HG02970 (cell line): ENCODE measurements around the gene TOP3A.

Experiments used
- ATAC-seq: cut with Tn5 transposase; IDR thresholded peaks from one replicate; pipeline ENCODE4 v1.9.1; 2021; ENCODE audit warnings: mild to moderate bottlenecking, moderate library complexity, moderate number of reproducible peaks; ENCODE audit not compliant: unreplicated experiment, low FRiP score

Gene TOP3A

DNA sequence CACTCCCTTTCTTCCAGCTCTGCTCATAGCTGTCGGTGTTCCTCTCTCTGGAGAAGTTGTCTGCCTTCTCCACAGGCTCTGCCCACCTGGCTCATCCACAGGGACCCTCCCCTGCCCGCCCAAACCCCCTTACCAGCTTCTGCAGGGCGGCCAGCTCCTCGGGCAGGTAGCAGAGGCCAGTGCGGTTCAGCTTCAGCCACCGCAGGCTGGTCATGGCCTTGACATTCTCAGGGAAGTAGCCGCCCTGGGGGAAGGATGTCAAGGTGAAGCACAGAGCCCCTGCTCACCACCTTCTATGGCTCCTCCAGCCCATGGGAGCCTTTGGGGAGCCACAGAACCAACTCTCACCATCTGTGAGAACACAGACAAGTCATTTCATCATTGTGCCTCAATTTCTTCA lies 58.0 kb downstream of the TOP3A start:
- ATAC-seq = no peak

DNA sequence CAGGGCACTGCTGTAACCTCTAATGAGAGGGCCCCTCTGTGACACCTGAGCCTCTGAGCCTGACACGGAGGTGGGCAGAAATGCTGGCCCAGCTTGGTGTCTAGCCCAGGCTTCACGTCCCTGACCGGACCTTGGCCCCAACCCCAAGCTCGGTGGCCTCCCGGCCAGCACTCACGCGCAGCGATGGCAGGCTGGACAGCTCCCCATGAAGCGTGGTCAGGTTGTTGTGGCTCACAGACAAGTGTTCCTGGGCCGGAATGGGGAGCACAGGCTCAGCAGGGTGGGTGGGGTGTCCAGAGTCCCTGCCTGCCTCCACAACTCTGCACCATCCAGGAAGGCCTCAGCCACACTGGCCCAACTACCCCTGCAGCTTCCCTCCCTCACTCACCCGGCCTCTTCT lies 58.4 kb downstream of the TOP3A start:
- ATAC-seq = no peak

DNA sequence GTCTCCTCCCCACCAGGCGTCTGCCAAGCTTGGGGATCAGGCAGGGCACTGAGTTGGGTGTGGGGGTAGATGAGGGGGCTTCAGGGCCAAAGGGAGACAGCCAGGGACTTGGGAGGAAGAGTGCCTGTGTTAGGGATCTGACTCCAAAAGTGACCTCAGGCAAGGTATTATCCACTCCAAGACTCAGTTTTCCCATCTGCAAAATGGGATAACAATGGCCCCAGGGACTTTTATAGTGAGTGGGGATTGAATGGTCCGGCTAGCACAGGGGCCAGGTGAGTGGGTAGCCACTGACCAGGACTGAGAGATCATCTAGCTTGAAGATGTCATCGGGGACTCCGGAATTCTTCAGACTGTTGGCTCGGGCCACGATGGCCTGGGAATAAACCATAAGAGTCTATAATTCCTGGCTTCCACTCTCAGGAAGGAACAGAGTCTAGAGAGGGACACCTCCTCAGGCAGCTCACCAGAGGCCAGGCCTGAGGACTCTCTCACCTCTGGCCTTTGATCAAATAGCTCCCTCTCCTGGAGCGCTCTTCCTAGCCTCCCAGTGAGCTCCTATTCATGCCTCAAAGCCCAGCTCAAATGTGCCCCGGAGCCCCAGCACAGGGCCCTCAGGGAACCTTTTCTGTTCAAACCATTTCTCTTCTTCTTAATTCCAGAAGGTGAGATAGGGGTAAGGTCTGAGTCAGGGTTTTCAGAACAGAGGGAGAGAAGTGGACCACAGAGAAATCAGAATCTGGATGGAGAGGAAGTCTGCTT lies 59.7 kb downstream of the TOP3A start:
- no peak for ATAC-seq

DNA sequence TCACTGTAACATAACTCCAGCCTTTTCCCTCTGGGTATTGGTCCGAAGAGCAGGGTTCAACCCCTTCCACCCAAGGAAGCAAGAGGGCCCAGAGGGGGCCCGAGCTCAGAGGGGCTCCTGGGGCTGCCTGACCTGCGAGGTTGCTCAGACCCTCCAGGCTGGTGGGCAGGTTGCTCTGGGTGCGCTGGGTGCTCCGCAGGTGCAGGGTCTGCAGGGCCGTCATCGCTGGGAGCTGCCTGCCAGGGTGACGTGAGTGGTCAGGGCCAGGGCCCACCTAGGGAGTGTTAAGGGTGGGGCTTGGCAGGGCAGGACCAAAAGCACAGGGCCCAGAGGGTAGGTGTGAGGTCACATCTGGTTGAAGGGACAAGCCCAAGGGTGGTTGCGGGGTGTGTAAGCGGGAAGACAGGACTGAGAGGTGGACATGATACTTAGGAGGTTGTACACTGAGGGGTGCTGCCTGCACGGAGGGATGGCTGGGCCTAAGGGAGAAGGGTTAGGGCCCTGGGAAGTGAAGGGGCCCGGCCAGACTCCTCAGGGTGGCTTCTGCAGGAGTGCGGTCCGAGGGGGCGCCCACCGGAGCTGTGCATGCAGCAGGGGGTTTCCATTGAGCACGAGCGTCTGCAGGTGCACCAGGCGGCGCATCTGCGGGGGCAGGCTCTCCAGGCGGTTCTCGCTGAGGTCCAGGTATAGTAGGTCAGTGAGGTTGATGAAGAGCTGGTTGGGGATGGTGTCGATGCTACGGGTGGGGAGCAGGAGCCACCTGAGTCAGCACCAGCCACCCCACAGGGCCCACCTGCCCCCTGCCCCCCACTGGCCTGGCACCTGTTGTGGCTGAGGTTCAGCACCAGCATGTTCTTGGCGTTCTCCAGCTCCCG lies 60.6 kb downstream of the TOP3A start:
- ATAC-seq = no peak

DNA sequence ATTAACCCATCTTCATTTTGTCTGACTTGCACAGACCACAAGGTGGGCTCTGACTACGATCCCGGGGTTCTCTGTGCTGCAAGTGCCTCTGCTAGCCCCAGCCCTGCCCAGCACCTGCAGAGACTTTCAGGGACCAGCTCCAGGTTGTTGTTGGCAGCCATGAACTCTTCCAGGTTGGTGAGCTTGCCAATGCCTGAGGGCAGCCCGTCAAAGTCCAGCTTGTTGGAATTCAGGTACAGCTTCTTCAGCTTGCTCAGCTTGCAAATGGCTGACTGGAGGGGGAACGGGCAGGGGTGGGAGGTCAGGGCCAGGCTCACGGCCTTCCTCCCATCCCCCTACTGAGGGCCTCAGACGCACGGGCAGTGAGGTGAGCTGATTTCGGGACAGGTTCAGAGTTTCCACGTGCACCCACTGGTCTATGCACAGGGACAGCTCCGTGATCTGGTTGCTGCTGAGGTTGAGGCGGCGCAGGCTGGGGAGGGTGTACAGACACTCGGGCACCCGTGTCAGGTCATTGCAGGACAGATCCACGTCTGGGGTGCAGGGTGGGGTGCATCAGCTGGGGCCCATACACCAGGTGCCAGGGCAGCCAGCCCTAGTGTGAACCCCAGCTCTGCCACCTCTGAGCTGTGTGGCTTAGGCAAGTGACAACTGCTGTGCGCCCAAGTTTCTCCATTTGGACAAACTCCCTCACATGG lies 61.5 kb downstream of the TOP3A start:
- no peak for ATAC-seq

DNA sequence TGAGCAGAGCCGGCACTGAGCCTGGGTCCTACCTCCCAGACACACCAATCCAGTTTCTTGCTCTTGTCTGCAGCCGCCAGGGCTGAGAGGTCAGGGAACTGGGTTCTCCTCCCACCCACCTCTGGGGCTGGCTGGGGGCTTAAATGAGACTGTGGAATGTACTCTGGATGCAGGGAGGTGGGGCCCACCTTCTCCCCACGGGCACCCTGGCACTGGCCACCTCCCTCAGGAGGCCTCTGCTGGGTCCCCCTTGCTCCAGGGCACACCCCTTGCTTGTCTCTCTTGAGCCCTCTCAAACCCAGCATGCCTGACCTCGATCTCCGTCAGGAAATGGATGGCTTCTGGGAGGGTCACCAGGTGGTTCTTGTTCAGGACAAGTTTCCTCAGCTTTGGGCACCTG lies 62.6 kb downstream of the TOP3A start:
- no peak for ATAC-seq

DNA sequence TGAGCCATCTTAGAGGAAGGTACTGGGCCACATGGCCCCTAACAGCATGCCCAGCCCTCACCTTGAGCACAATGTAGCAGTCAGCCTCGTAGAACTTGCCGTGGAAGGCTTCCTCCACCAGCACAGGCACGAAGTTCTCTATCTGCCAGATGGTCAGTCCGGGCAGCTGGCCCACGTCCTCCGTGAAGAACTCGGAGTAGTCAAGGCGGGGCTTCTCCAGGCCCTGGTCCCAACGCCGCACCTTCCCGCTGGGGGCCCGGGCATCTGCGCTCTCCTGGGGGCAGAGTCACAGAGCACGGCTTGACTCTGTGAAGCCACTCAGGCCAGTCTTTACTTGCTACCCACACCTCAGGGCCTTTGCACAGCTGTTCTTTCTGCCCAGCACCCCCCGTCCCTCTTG lies 63.6 kb downstream of the TOP3A start:
- ATAC-seq = no peak

DNA sequence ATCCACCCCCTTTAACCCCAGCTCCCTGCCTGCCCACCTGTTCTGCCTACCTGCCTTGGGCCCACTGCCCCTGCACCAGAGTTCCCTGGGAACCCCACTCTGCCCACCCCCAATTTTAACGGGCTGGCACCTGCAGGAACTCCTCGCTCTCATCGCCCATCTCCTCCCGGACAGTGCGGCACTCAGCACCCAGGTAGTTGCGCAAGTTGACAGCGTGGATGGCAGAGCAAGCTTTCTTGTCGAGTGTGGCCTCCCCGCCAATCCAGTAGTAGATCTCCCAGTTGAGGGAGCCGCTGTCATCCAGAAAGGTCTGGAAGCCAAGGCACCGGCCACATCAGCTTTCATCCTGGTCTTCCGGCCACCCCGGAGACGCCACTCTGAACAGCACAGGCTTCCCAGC lies 64.1 kb downstream of the TOP3A start:
- no peak for ATAC-seq

DNA sequence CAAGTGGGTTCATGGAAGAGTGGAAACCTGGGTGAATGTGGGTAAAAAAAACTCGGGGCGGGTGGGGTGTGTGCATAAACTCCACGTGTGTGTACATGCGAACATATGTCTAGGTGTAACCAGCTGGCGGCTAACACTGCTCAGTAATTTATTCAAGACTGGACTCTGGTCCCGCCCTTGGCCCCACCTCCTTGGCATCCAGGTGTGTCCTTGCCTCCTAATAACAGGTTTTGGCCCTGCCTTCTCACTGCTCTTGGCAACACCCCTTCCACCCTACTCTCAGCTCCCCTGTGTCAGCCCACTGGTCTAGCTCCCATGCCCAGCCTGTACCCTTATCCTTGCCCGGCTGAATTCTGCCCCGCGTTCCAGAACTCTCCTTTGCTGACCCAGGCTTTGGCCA lies 64.5 kb downstream of the TOP3A start:
- no peak for ATAC-seq

DNA sequence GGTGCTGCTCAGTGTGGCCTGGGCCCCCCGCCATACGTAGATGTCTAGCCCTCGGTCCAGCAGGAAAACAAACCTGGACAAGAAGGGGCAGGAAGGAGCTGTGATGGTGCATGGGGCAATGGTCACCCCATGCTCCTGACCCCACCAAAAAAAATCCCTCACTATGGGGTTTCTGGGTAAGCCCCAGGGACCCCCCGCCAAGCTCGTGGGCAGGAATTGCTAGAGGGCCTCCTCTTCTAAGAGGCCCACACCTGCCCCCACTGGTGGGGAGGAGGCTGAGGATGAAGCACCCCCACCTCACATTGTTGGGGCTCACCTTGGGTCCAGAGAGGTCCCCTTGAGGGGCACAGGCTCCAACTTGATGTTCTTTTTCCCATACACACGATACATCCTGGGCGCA lies 66.0 kb downstream of the TOP3A start:
- no peak for ATAC-seq

DNA sequence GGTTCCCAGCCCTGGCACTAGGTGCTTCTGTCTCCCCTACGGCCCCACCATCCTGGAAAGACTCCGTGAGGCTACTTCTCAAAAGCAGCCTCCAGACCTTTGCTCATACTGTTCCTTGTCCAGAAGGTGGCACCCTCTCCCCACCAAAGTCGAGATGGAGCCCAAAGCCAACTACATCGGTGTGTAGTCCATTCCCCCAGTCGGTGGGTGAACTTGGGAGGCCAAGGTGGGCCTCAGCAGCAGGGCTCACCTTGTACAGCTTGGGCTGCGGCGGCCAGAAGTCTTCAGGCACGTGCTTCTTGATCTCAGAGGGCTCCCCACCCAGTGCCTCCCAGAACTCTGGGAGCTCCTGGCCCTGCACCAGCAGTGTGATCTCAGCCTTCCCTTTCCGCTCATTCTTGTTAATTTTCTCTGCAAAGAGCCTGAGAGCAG lies 66.5 kb downstream of the TOP3A start:
- ATAC-seq = no peak

DNA sequence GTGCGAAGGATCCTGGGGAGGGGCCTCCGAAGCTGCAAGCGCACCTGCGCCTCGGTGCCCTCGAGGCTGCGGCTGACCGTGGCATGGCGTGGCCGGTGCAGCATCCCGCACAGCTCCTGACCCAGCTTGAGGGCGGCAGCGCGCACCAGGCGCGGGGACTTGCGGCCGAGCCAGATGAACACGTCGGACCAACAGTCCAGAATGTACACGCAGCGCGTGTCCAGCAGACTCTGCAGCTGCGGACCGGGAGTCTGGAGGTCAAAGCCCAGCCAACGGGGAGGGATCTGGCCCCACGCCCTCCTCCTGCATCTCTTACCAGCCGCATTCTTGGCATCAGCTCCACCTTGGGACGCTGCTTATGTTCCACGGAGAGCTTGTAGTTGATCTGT lies 67.2 kb downstream of the TOP3A start:
- no peak for ATAC-seq

DNA sequence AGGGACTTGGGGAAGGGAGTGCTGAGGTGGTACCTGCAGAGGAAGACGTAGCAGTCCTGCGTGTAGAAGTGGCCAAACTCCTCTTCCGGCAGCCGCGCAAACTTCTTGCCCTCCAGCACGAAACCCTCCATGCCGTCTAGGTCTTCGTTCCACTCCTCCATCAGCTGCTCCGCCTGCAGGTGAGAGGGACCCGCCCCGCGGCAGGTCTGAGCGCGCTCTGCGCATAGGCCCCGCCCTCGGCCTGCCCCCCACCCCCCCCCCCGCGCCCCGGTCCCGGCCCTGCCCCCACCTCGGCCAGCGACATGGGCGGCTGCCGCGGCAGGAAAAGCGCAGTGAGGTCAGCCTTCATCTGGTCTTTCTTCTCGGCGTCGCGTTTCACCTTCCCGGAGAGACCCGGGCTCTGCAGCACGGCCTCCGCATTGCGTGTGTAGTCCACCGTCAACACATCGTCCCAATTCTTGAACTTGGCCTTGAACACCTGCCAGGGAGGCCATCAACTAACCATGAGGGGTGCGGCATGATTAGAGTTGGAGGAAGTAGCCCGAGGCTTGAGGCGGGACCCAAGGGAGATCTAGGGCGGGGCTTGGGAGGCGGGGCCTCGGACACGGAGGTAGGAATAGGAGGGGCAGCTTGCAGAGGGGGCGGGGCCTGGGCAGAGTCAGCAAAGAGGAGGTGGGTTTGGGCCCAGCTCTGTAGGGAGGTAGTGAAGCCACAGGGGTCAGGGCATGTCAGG lies 67.7 kb downstream of the TOP3A start:
- no peak for ATAC-seq

DNA sequence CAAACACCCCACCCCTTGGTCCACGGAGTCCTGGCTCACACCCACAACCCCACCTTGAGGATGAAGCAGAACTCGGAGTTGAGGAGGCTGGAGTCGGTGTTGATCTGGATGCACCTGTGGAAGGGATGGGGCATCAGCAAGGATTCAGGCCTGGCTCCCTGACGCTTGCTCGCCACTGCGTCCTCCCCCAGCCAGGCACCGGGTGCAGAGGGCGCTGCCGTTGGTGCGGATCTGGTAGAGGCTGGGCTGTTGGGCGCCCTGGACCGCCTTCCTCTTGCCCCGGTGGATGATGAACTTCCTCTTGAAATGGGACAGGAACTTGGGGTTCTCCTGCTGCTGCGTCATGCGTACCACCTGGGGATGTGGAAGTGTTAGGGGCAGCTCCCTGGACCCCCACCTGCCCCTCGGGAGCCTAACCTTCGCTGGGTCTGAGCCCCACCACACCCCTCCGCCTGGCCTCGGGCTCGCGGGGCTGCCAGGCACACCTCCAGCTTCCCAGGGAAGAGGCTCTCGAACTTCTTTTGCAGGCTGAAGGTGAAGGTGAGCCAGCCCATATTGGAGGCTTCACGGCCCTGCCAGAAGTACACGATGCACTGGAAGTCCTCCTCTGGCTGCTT lies 68.6 kb downstream of the TOP3A start:
- ATAC-seq = no peak

DNA sequence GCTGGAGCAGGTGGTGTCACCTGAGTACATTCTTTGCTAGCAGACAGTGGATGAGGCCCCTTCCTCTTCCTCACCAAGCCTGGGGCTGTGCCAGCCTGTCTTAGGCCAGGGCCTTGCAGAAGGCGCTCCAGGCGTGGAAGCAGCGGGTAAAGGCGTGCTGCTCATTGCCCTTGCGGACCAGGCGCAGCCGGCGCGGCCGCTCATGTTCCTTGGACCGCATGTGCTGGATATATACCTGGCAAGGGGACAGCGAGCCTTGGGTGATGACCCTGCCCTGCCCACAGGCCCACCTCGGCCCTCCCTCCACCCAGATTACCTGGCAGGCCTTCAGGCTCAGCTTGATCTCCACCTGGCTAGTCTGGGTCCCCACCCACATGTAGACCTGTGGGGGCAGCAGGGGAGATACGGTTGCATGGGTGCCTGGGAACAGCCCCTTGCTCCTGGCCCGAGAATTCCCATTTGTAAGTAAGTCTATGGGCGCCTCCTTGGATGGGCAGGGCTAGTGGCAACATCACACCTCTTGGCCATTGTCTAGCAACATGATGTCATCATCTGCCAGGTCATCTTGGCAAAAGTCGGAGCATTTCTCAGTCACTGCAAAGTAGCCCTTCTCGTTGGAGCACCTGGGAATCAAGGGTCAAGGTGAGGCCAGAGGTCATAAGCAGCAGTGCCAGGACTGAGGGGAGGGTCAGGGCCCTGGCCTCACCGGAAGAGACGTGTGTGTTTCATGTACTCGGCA lies 69.6 kb downstream of the TOP3A start:
- no peak for ATAC-seq

DNA sequence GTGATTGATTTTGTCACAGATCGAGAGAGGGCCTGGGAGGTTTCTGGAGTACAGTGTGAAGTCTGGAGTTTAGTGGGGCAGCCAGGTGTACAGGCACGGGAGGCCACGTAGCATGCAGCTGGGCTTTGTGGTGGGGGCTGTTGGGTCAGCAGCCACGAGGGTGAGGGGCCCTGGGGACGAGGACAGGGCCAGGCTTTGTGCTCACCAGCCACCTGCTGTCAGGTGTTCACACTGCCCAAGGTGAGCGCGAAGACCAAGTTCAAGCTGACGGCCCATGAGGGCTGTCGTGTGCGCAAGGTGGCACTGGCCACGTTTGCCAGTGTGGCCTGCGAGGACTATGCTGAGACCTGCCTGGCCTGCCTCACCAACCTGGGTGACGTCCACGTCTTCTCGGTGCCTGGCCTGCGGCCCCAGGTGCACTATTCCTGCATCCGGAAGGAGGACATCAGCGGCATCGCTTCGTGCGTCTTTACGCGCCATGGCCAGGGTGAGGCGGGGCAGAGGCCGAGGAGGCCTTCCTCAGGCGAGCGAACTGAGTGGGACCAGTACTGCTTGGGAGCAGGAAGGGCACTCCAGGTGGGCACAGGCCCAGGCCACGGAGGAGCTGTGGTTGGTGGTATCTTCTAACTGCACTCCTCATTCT lies 73.4 kb downstream of the TOP3A start:
- no peak for ATAC-seq

DNA sequence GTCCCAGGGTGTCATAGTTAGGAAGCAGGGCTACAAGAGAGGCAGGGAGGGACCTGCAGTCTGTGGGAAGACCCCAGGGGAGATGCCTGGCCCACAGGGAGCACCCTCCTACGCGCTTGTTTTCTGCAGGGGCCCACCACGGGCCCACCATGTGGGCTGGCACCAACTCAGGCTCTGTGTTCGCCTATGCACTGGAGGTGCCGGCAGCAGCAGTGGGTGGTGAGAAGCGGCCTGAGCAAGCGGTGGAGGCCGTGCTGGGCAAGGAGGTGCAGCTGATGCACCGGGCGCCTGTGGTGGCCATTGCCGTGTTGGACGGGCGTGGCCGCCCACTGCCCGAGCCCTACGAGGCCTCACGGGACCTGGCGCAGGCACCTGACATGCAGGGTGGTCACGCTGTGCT lies 74.3 kb downstream of the TOP3A start:
- ATAC-seq = no peak

DNA sequence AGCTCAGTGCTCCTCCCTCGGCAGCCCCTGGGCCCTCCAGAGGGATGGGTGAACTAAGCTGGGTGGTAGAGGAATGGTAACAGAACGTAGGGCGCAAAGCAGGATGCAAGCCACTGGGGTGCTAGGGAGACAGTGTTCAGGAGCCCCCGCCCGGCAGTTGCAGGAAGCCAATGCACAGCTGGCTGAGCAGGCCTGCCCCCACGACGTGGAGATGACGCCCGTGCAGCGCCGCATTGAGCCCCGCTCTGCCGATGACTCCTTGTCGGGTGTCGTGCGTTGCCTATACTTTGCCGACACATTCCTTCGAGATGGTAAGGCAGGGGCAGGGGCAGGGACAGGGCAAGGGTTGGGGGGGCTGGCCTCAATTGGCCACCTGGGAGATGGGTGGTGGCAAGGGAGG lies 76.5 kb downstream of the TOP3A start:
- ATAC-seq = no peak

DNA sequence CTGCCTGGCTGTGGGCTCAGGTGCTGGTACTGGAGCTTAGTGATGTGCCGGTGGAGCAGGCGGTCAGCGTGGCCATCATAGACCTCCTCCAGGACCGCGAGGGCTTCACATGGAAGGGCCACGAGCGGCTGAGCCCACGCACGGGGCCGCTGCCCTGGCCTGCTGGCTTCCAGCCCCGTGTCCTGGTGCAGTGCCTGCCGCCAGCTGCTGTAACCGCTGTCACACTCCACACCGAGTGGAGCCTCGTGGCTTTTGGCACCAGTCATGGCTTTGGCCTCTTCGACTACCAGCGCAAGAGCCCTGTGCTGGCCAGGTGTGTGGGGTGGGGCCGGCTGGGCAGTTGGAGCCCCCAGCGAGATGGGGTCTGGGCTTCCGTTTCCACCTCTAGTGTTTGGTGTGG lies 77.3 kb downstream of the TOP3A start:
- ATAC-seq = no peak
